Measurements from ENCODE around the gene VWA8.

Gene VWA8

GRCh38 chr13:41767801-41768200 lies 193.1 kb downstream of the VWA8 start:
- Histone ChIP-seq H3K27me3 (ENCODE audit: low read depth, low read length) (no peaks in the 10 kb centered on the region), H3K27ac (ENCODE audit: low read length) (no peak overlapping the region), H3K4me1 (ENCODE audit: low read length) (no peaks in the 10 kb centered on the region), H3K9me3 (ENCODE audit: insufficient read depth, low read length) (no peaks in the 10 kb centered on the region), H3K4me2 (ENCODE audit: low read length) (no peak overlapping the region), H3K79me2 (ENCODE audit: low read length) (no peaks in the 10 kb centered on the region), H3K9ac (ENCODE audit: low read length) (no peak overlapping the region), H4K20me1 (ENCODE audit: insufficient read depth, low read length) (no peaks in the 10 kb centered on the region), H3K36me3 (replicated peaks; ENCODE audit: low read depth, low read length) (no peaks in the 10 kb centered on the region), H2AFZ (ENCODE audit: low read depth, low read length) (no peak overlapping the region), H3K4me3 (ENCODE audit: low read length) (no peak overlapping the region)
- TF ChIP-seq EZH2phosphoT487 (IDR thresholded peaks at IDR 0.05; ENCODE audit: low read depth) = no peak
- TF ChIP-seq CTCF (IDR thresholded peaks at IDR 0.05; ENCODE audit: low read depth, low read length) = no peak

GRCh38 chr13:41766439-41766838 lies 194.5 kb downstream of the VWA8 start:
- H3K27me3 ChIP-seq (ENCODE audit: low read depth, low read length) = no peaks in the 10 kb centered on the region
- no peaks in the 10 kb centered on the region for H3K9me3 ChIP-seq (ENCODE audit: insufficient read depth, low read length)
- TF ChIP-seq CTCF (IDR thresholded peaks at IDR 0.05; ENCODE audit: low read depth, low read length) (no peak), EZH2phosphoT487 (IDR thresholded peaks at IDR 0.05; ENCODE audit: low read depth) (no peak)
- H3K27ac ChIP-seq (ENCODE audit: low read length) = no peak overlapping the region
- no peak overlapping the region for H3K9ac ChIP-seq (ENCODE audit: low read length)
- H3K4me2 ChIP-seq (ENCODE audit: low read length) = no peak overlapping the region
- no peaks in the 10 kb centered on the region for H3K79me2 ChIP-seq (ENCODE audit: low read length)
- no peaks in the 10 kb centered on the region for H3K36me3 ChIP-seq (replicated peaks; ENCODE audit: low read depth, low read length)
- no peak overlapping the region for H2AFZ ChIP-seq (ENCODE audit: low read depth, low read length)
- H3K4me1 ChIP-seq (ENCODE audit: low read length) = no peaks in the 10 kb centered on the region
- H4K20me1 ChIP-seq (ENCODE audit: insufficient read depth, low read length) = no peaks in the 10 kb centered on the region
- no peak overlapping the region for H3K4me3 ChIP-seq (ENCODE audit: low read length)

- Histone ChIP-seq H3K4me2 (ENCODE audit: low read length) (no peak overlapping the region), H4K20me1 (ENCODE audit: insufficient read depth, low read length) (no peaks in the 10 kb centered on the region), H3K27me3 (ENCODE audit: low read depth, low read length) (no peaks in the 10 kb centered on the region), H3K9me3 (ENCODE audit: insufficient read depth, low read length) (no peaks in the 10 kb centered on the region), H3K27ac (ENCODE audit: low read length) (no peak overlapping the region), H3K9ac (ENCODE audit: low read length) (no peak overlapping the region), H3K4me3 (ENCODE audit: low read length) (no peak overlapping the region), H3K79me2 (ENCODE audit: low read length) (no peaks in the 10 kb centered on the region), H3K36me3 (replicated peaks; ENCODE audit: low read depth, low read length) (peaks cover 1% of the 10 kb centered on the region), H3K4me1 (ENCODE audit: low read length) (no peaks in the 10 kb centered on the region), H2AFZ (ENCODE audit: low read depth, low read length) (no peak overlapping the region)
- TF ChIP-seq EZH2phosphoT487 (IDR thresholded peaks at IDR 0.05; ENCODE audit: low read depth) = no peak
- TF ChIP-seq CTCF (IDR thresholded peaks at IDR 0.05; ENCODE audit: low read depth, low read length) = no peak
Measured at GRCh38 chr13:41765813-41766212, 195.1 kb downstream of the VWA8 start.

- no peak overlapping the region for H3K27ac ChIP-seq (ENCODE audit: low read length)
- H3K9ac ChIP-seq (ENCODE audit: low read length) = no peak overlapping the region
- no peak overlapping the region for H3K4me2 ChIP-seq (ENCODE audit: low read length)
- no peaks in the 10 kb centered on the region for H4K20me1 ChIP-seq (ENCODE audit: insufficient read depth, low read length)
- TF ChIP-seq CTCF (IDR thresholded peaks at IDR 0.05; ENCODE audit: low read depth, low read length) (no peak), EZH2phosphoT487 (IDR thresholded peaks at IDR 0.05; ENCODE audit: low read depth) (no peak)
- no peaks in the 10 kb centered on the region for H3K4me1 ChIP-seq (ENCODE audit: low read length)
- H3K9me3 ChIP-seq (ENCODE audit: insufficient read depth, low read length) = no peaks in the 10 kb centered on the region
- no peaks in the 10 kb centered on the region for H3K27me3 ChIP-seq (ENCODE audit: low read depth, low read length)
- no peak overlapping the region for H2AFZ ChIP-seq (ENCODE audit: low read depth, low read length)
- H3K4me3 ChIP-seq (ENCODE audit: low read length) = no peak overlapping the region
- no peaks in the 10 kb centered on the region for H3K79me2 ChIP-seq (ENCODE audit: low read length)
- H3K36me3 ChIP-seq (replicated peaks; ENCODE audit: low read depth, low read length) = peaks cover 4% of the 10 kb centered on the region
Measured at GRCh38 chr13:41765020-41765419, 195.9 kb downstream of the VWA8 start.

Measured in OCI-LY3 (cell line).